Spleen (tissue), 11 donors: ENCODE results near the gene KLK14. TPM values are rescaled to one million over a fixed set of nuclear protein-coding genes. Genes with fewer than 3 reads are reported as not detected.
A peak's percentile ranks its signal among the peaks of the same experiment; 100 is the strongest.

Experiments
- DNase-seq: peaks from one replicate; pipeline ENCODE4 v3.0.0-alpha.2; 2020
- H3K27ac ChIP-seq, 8 donors: fragments of 200-600 bp; sonication (generic) in 7 of 8; 1 replicate in 4 of 8; 2 replicates in 4 of 8; pipeline versions ENCODE4 v1.5.0 to v1.8.0; 2016 to 2021; ENCODE audit warnings: inconsistent platforms in 4 of 8, mild to moderate bottlenecking in 4 of 8, moderate library complexity in 1 of 8
- H3K27me3 ChIP-seq, 7 donors: fragments of 200-600 bp; sonication (generic) in 6 of 7; replicated peaks in 1 of 7; 1 replicate in 4 of 7; 2 replicates in 3 of 7; pipeline versions ENCODE4 v1.5.0 to v1.8.0; 2016 to 2021; ENCODE audit warnings: inconsistent platforms in 3 of 7, mild to moderate bottlenecking in 1 of 7
- H3K36me3 ChIP-seq, 6 donors: fragments of 200-600 bp; sonication (generic) in 5 of 6; 1 replicate in 4 of 6; 2 replicates in 2 of 6; pipeline versions ENCODE4 v1.5.0 to v1.8.0; 2016 to 2021; ENCODE audit warnings: inconsistent platforms in 2 of 6
- H3K4me1 ChIP-seq, 6 donors: fragments of 200-600 bp; sonication (generic) in 5 of 6; 1 replicate in 3 of 6; 2 replicates in 3 of 6; pipeline versions ENCODE4 v1.5.0 to v1.8.0; 2016 to 2021; ENCODE audit warnings: inconsistent platforms in 3 of 6
- H3K4me3 ChIP-seq, 8 donors: fragments of 200-600 bp; sonication (generic) in 7 of 8; 1 replicate in 4 of 8; 2 replicates in 4 of 8; pipeline versions ENCODE4 v1.5.0 to v1.8.0; 2016 to 2021; ENCODE audit warnings: inconsistent platforms in 4 of 8, mild to moderate bottlenecking in 4 of 8, moderate library complexity in 2 of 8
- H3K9me3 ChIP-seq, 8 donors: fragments of 200-600 bp; sonication (generic) in 7 of 8; 1 replicate in 4 of 8; 2 replicates in 4 of 8; pipeline versions ENCODE4 v1.5.0 to v1.8.0; 2016 to 2021; ENCODE audit warnings: inconsistent platforms in 4 of 8
- POLR2A ChIP-seq, 3 donors: fragments of 450-650 bp; IDR thresholded peaks; one replicate each; pipeline ENCODE4 v1.5.1; 2017; ENCODE audit warnings: antibody characterized with exemption in 3 of 3, mild to moderate bottlenecking in 1 of 3
- POLR2AphosphoS5 ChIP-seq, 3 donors: sonication (generic); formaldehyde crosslinking; IDR thresholded peaks; one replicate each; pipeline ENCODE4 v1.5.1; 2017; ENCODE audit warnings: antibody characterized with exemption in 3 of 3
- WGBS, 5 donors: extraction: QIAGEN DNeasy Blood & Tissue Kit in 3 of 5; methylation state at CpG; one replicate each; pipeline versions ENCODE4 v1.1.5 to v1.1.7; 2013 to 2018; 5-methylcytosine and 5-hydroxymethylcytosine counted together
- intact Hi-C: fragments of 100-400 bp; cut with DNase I; formaldehyde crosslinking; loops from one replicate; pipeline ENCODE4 v1.15.0; 2023; ENCODE audit warnings: low total_unique reads
- polyA plus RNA-seq, 3 donors: library from polyadenylated mRNA; stranded (reverse); fragments of 200-250 nt; gene quantifications; one replicate each; pipeline ENCODE4 v1.2.1, GENCODE V29; 2013
- total RNA-seq, 7 donors: library from RNA; depleted of rRNA in 3 of 7; stranded (reverse); fragments of >200 nt in 3 of 7; fragmentation: NEBNext Ultra II Directional in 4 of 7; extraction: Animal tissue kit (Norgen Biotek cat#: 25700) in 4 of 7; gene quantifications; one replicate each; pipeline versions ENCODE4 v1.1.0 to v1.2.1, GENCODE V29; 2016 to 2021
- TF ChIP-seq, protein P1 (sequence below), 11 experiments: fragments of 200-600 bp in 7 of 11; fragments of 450-650 bp in 4 of 11; sonication (generic) in 4 of 11; IDR thresholded peaks in 8 of 11; conservative IDR thresholded peaks in 3 of 11; 1 replicate in 7 of 11; 2 replicates in 4 of 11; pipeline versions ENCODE4 v1.4.0 to v1.8.0; 2016 to 2021; ENCODE audit warnings: antibody characterized with exemption in 11 of 11, inconsistent platforms in 4 of 11, mild to moderate bottlenecking in 1 of 11
- donor health status: healthy with polysubstance abuse.
- donor health status: DM: no; HTN: no; CAD: no; lungs with moderate emphysema.
- donor health status: DM: no; HTN: no; CAD: no.
- donor health status: Bipolar disorder and iron deficiency.
- donor health status: healthy.
- donor health status: DM: no; HTN: no; CAD: no.
- donor health status: DM: yes; HTN: yes; CAD: no.

KLK14 gene
- total and polyA plus RNA-seq, 10 donors: 0.12 to 0.63 (median 0.33) TPM; not detected in 5

DNA sequence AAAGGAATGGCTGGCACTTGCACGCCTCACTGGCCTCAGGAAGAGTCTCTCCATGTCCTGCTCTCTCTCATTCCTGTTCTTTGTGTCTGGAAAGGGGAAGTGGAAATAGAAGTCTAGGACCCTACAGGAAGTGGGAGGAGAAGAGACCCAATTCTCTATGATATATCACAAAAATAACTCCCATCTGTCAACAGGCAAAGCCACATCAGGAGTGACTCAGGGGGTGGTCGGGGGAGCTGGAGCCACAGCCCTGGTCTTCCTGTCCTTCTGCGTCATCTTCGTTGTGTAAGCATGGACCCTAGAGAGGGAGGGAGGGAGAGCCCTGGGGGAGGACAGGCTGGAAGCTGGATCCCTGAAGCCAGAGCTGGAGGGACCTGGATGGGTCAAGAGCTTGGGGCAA, 45.1 kb upstream of the KLK14 start:
- WGBS, 5 donors: 18 to 37% (median 24%) methylated on average over 4 of the region's 4 CpGs
- intact Hi-C loops: no loop called here
- TF ChIP-seq, protein P1, sequence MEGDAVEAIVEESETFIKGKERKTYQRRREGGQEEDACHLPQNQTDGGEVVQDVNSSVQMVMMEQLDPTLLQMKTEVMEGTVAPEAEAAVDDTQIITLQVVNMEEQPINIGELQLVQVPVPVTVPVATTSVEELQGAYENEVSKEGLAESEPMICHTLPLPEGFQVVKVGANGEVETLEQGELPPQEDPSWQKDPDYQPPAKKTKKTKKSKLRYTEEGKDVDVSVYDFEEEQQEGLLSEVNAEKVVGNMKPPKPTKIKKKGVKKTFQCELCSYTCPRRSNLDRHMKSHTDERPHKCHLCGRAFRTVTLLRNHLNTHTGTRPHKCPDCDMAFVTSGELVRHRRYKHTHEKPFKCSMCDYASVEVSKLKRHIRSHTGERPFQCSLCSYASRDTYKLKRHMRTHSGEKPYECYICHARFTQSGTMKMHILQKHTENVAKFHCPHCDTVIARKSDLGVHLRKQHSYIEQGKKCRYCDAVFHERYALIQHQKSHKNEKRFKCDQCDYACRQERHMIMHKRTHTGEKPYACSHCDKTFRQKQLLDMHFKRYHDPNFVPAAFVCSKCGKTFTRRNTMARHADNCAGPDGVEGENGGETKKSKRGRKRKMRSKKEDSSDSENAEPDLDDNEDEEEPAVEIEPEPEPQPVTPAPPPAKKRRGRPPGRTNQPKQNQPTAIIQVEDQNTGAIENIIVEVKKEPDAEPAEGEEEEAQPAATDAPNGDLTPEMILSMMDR (IDR thresholded peaks at IDR 0.05 in 8 of 11, conservative IDR thresholded peaks at IDR 0.05 in 3 of 11): no peak
- TF ChIP-seq POLR2AphosphoS5 (IDR thresholded peaks at IDR 0.05): peak in 2 of 3 donors; percentile 44 to 66

GRCh38 chr19:51127032-51127431, 44.3 kb upstream of the KLK14 start:
- Histone ChIP-seq H3K27ac (peak overlapping the region in 6 of 8 donors; percentile 68 to 97 (median 90)), H3K4me3 (peak overlapping the region in 6 of 8 donors; percentile 3 to 62 (median 40)), H3K36me3 (peaks cover 0 to 37% (median 0%) of the 10 kb centered on the region in 6 donors), H3K27me3 (peaks cover 0 to 9% (median 0%) of the 10 kb centered on the region in 7 donors), H3K4me1 (peaks cover under 1 to 92% (median 46%) of the 10 kb centered on the region in 6 donors), H3K9me3 (no peaks in the 10 kb centered on the region)
- TF ChIP-seq, protein P1 (IDR thresholded peaks at IDR 0.05 in 8 of 11, conservative IDR thresholded peaks at IDR 0.05 in 3 of 11): no peak
- TF ChIP-seq POLR2AphosphoS5 (IDR thresholded peaks at IDR 0.05): peak in 1 of 3 donors; percentile 24
- DNase-seq: peak; percentile 66
- intact Hi-C loops: no loop called here
- 67 to 92% (median 81%) methylated on average over 2 to 6 of the region's 6 CpGs for WGBS, 5 donors

More for the DNA sequence above, 45.1 kb upstream of the KLK14 start:
- H3K36me3 ChIP-seq: peaks cover 0 to 37% (median 0%) of the 10 kb centered on the region in 6 donors
- peak; percentile 74 for DNase-seq
- peak overlapping the region in 4 of 8 donors; percentile 16 to 62 (median 43) for H3K4me3 ChIP-seq
- H3K4me1 ChIP-seq: peaks cover 7 to 92% (median 49%) of the 10 kb centered on the region in 6 donors
- peaks cover 0 to 7% (median 0%) of the 10 kb centered on the region in 7 donors for H3K27me3 ChIP-seq
- H3K27ac ChIP-seq: peak overlapping the region in 6 of 8 donors; percentile 68 to 97 (median 90)
- H3K9me3 ChIP-seq: no peaks in the 10 kb centered on the region

DNA sequence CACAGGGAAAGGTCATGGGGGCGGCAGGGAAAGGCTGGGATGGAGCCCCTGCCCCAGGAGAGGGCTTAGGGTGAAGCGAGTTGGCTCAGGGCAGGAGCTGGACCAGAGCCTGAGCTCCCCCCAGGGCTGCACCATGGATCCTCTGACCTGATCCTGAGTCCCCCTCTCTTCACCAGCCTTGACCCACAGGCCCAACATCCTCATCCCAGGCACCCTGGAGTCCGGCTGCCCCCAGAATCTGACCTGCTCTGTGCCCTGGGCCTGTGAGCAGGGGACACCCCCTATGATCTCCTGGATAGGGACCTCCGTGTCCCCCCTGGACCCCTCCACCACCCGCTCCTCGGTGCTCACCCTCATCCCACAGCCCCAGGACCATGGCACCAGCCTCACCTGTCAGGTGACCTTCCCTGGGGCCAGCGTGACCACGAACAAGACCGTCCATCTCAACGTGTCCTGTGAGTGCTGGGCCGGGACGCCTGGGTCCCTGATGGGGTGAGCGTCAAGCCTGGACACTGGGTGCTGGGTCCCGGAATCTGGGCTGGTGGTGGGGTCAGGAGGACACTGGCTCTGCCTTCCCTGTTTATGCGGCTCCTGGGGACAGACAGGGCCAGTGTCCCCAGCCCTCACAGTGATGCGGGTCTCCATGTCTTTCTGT, 42.9 kb upstream of the KLK14 start:
- TF ChIP-seq POLR2AphosphoS5 (IDR thresholded peaks at IDR 0.05) (peak in 1 of 3 donors; percentile 33), POLR2A (IDR thresholded peaks at IDR 0.05) (no peak)
- TF ChIP-seq, protein P1 (IDR thresholded peaks at IDR 0.05 in 8 of 11, conservative IDR thresholded peaks at IDR 0.05 in 3 of 11): no peak
- H3K9me3 ChIP-seq: no peaks in the 10 kb centered on the region
- peak overlapping the region in 7 of 8 donors; percentile 6 to 62 (median 37) for H3K4me3 ChIP-seq
- peaks cover 0 to 4% (median 0%) of the 10 kb centered on the region in 7 donors for H3K27me3 ChIP-seq
- 87 to 95% (median 89%) methylated on average over 15 to 16 of the region's 16 CpGs for WGBS, 5 donors
- H3K36me3 ChIP-seq: peaks cover 0 to 32% (median 0%) of the 10 kb centered on the region in 6 donors
- intact Hi-C loops: no loop called here
- peaks cover 0 to 92% (median 39%) of the 10 kb centered on the region in 6 donors for H3K4me1 ChIP-seq
- H3K27ac ChIP-seq: peak overlapping the region in 7 of 8 donors; percentile 79 to 97 (median 90)
- peak; percentile 77 for DNase-seq

DNA sequence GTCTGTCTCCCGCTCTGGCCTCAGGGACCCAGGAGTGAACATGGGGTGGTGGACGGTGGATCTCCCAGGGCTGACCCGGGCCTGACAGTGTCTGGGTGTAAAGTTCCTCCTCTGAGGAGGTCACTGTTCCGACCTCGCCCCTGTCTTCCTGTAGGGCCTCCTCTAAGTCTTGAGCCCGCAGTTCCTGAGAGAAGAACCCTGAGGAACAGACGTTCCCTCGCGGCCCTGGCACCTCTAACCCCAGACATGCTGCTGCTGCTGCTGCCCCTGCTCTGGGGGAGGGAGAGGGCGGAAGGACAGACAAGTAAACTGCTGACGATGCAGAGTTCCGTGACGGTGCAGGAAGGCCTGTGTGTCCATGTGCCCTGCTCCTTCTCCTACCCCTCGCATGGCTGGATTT, 42.0 kb upstream of the KLK14 start, which contains the start of gene SIGLEC9:
TSS of gene SIGLEC9 (plus strand) at position 178 of the 400 bp plus-strand sequence. CDS start at position 247, 69 bp downstream.
- Histone ChIP-seq H3K4me1 (peaks cover 0 to 92% (median 31%) of the 10 kb centered on the region in 6 donors), H3K36me3 (peaks cover 0 to 24% (median 0%) of the 10 kb centered on the region in 6 donors), H3K9me3 (no peaks in the 10 kb centered on the region), H3K27ac (peak within 1 kb of the TSS; percentile 4 to 97 (median 88)), H3K4me3 (peak within 1 kb of the TSS in 7 of 8 donors; percentile 6 to 62 (median 37)), H3K27me3 (peaks cover 0 to 4% (median 0%) of the 10 kb centered on the region in 7 donors)
- intact Hi-C loops: no loop called here
- WGBS, 5 donors: 40 to 57% (median 43%) methylated on average over 9 to 14 of the region's 14 CpGs
- TF ChIP-seq POLR2A (IDR thresholded peaks at IDR 0.05) (peak in 1 of 3 donors; percentile 36), POLR2AphosphoS5 (IDR thresholded peaks at IDR 0.05) (peak; percentile 78 to 87 (median 87))
- TF ChIP-seq, protein P1 (IDR thresholded peaks at IDR 0.05 in 8 of 11, conservative IDR thresholded peaks at IDR 0.05 in 3 of 11): peak in 1 of 11 experiments; percentile 14
- peak; percentile 87 for DNase-seq
